GM03348 (cell line): ENCODE measurements around the gene NPHP4.
"Not testable (repeated sequence)": the region's sequence is repeated elsewhere in the genome, so short reads cannot be mapped to it uniquely, and the experiment has no call there.

Source experiments
- DNase-seq: peaks from one replicate; pipeline ENCODE4 v3.0.0; 2012; ENCODE audit warnings: low spot score

NPHP4 gene

GRCh38 chr1:5876094-5876650, 116.1 kb downstream of the NPHP4 start:
- no peak for DNase-seq

GRCh38 chr1:5875345-5875910, 116.8 kb downstream of the NPHP4 start:
- no peak for DNase-seq

- no peak for DNase-seq
Observed at GRCh38 chr1:5874416-5875110, 117.7 kb downstream of the NPHP4 start.

GRCh38 chr1:5873556-5873955, 118.7 kb downstream of the NPHP4 start:
- DNase-seq, result no peak

GRCh38 chr1:5872886-5873285, 119.3 kb downstream of the NPHP4 start:
- no peak for DNase-seq

- DNase-seq, result no peak
Observed at GRCh38 chr1:5868931-5869500, 123.2 kb downstream of the NPHP4 start.

GRCh38 chr1:5865774-5866173, 126.5 kb downstream of the NPHP4 start:
- no peak for DNase-seq

- no peak for DNase-seq
Observed at GRCh38 chr1:5865056-5865455, 127.2 kb downstream of the NPHP4 start.

- DNase-seq, result no peak
Observed at GRCh38 chr1:5864256-5864655, 128.0 kb downstream of the NPHP4 start.

- DNase-seq, result no peak
Observed at GRCh38 chr1:5863238-5863637, 129.0 kb downstream of the NPHP4 start.

GRCh38 chr1:5861871-5862825, 130.1 kb downstream of the NPHP4 start:
- DNase-seq, result no peak

GRCh38 chr1:5860277-5860676, 131.9 kb downstream of the NPHP4 start:
- DNase-seq, result no peak

GRCh38 chr1:5859766-5860165, 132.5 kb downstream of the NPHP4 start:
- DNase-seq, result no peak

- no peak for DNase-seq
Observed at GRCh38 chr1:5858844-5859407, 133.3 kb downstream of the NPHP4 start.

GRCh38 chr1:5858246-5858645, 134.0 kb downstream of the NPHP4 start:
- DNase-seq, result no peak

GRCh38 chr1:5857508-5858090, 134.6 kb downstream of the NPHP4 start:
- no peak for DNase-seq

GRCh38 chr1:5857011-5857410, 135.2 kb downstream of the NPHP4 start:
- DNase-seq, result no peak

GRCh38 chr1:5856246-5856815, 135.9 kb downstream of the NPHP4 start:
- DNase-seq, result no peak

GRCh38 chr1:5855196-5855897, 136.9 kb downstream of the NPHP4 start:
- no peak for DNase-seq

GRCh38 chr1:5854754-5855153, 137.5 kb downstream of the NPHP4 start:
- no peak for DNase-seq

GRCh38 chr1:5853858-5854257, 138.4 kb downstream of the NPHP4 start:
- DNase-seq, result not testable (repeated sequence)
